ENCODE measurements around the gene CNGA1. TPM values are rescaled to one million over a fixed set of nuclear protein-coding genes. Genes with fewer than 3 reads are reported as not detected.

The CNGA1 gene
- total RNA-seq, 1 experiment from 2014 or later: not detected

DNA sequence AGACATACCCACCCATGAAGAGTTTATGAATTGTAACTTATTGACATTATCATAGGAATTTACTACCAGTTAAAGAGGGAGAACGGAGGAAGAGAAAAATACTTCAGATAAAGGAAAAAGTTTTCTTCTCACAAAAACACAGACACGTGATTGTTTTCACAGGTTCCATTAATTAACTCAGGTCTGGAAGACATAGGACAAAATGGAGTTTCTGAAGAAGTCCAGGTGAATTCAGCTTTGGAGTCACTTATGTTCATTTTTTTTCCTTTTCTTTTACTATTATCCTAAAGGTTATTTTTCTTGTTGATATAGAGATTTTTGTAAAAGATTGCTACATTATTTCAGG lies 20.6 kb upstream of the CNGA1 start:
- no peaks in the 10 kb centered on the region for H3K4me1 Mint-ChIP-seq (ENCODE audit: insufficient read depth, unreplicated experiment)
- intact Hi-C loops (cut with micrococcal nuclease): no loop called here
- POLR2A ChIA-PET: interaction anchor here (1.6 kb wide), 1 partner anchor 12 kb away, joined by 5 read pairs; no protein-coding TSS in a partner anchor
- no peaks in the 10 kb centered on the region for H3K36me3 Mint-ChIP-seq (ENCODE audit: insufficient read depth, unreplicated experiment)
- H3K4me3 Mint-ChIP-seq (ENCODE audit: unreplicated experiment): no peak overlapping the region
- H3K27ac Mint-ChIP-seq (ENCODE audit: low read depth, unreplicated experiment): no peak overlapping the region
- CTCF ChIA-PET: interaction anchor here (4.8 kb wide), 1 partner anchor 34 kb away, joined by 24 read pairs; no protein-coding TSS in a partner anchor
- DNase-seq (ENCODE audit: unreplicated experiment): no peak
- H3K9me3 Mint-ChIP-seq (ENCODE audit: unreplicated experiment): no peaks in the 10 kb centered on the region
- H3K27me3 Mint-ChIP-seq (ENCODE audit: insufficient read depth, unreplicated experiment): no peaks in the 10 kb centered on the region
- no TSS peak for BruUV-seq (replicated peaks)
- TF ChIP-seq CTCF (IDR thresholded peaks at IDR 0.05; ENCODE audit: unreplicated experiment): no peak

DNA sequence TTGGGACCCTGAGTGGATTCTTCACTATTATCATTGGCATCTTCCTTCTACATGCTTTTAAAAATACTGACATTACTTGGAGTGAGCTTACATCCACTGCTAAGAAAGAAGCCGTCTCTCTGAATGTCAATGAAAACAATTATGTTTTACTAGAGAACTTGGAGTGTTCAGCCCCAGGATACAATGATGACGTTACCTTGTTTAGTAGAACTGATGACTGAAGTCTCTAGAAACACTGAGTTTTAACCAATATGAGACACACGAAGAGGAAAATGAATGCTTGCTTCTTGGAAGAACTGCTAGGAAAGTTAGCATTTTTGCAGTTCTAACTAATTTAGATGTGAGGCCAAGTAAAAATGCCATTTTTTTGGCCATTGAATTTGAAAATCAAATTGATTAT lies 19.5 kb upstream of the CNGA1 start:
- POLR2A ChIA-PET: interaction anchor here (1.6 kb wide), 1 partner anchor 11 kb away, joined by 5 read pairs; no protein-coding TSS in a partner anchor
- no peak for DNase-seq (ENCODE audit: unreplicated experiment)
- no peak overlapping the region for H3K27ac Mint-ChIP-seq (ENCODE audit: low read depth, unreplicated experiment)
- no peak overlapping the region for H3K4me3 Mint-ChIP-seq (ENCODE audit: unreplicated experiment)
- CTCF ChIA-PET: interaction anchor here (1.3 to 4.8 kb wide), 3 partner anchors 17 to 54 kb away, joined by 6 to 24 read pairs (median 22); no protein-coding TSS in a partner anchor
- H3K27me3 Mint-ChIP-seq (ENCODE audit: insufficient read depth, unreplicated experiment): no peaks in the 10 kb centered on the region
- H3K4me1 Mint-ChIP-seq (ENCODE audit: insufficient read depth, unreplicated experiment): no peaks in the 10 kb centered on the region
- TF ChIP-seq CTCF (IDR thresholded peaks at IDR 0.05; ENCODE audit: unreplicated experiment): no peak
- intact Hi-C loops (cut with micrococcal nuclease): loop anchor here (2.0 kb wide), 1 partner anchor 51 kb away; no protein-coding TSS in a partner anchor
- BruUV-seq (replicated peaks): no TSS peak
- H3K36me3 Mint-ChIP-seq (ENCODE audit: insufficient read depth, unreplicated experiment): no peaks in the 10 kb centered on the region
- no peaks in the 10 kb centered on the region for H3K9me3 Mint-ChIP-seq (ENCODE audit: unreplicated experiment)

DNA sequence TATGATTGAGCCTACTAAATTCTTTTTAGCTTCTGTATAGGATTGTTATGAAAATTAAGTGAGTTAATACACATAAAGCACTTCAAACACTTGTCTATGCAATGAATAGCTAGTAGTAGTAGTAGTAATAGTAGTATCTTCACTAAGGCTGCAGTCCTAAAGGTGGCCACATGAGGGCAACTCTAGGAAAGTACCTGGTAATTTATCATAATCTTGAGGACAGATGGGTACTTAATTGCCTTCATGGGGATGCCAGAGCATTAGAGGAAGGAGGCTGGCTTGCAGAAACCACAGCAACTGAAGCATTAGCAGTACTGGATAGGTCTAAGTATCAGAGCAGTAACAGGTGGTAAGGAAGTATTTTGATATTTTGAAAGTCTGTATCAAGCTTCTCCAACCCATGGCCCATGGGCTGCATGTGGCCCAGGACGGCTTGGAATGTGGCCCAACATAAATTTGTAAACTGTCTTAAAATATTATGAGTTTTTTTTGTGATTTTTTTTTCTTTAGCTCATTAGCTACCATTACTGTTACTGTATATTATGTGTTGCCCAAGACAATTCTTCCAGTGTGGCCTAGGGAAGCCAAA lies 17.4 kb upstream of the CNGA1 start:
- Mint-ChIP-seq H3K9me3 (ENCODE audit: unreplicated experiment) (no peaks in the 10 kb centered on the region), H3K27ac (ENCODE audit: low read depth, unreplicated experiment) (no peak overlapping the region), H3K4me1 (ENCODE audit: insufficient read depth, unreplicated experiment) (no peaks in the 10 kb centered on the region), H3K27me3 (ENCODE audit: insufficient read depth, unreplicated experiment) (no peaks in the 10 kb centered on the region), H3K4me3 (ENCODE audit: unreplicated experiment) (no peak overlapping the region), H3K36me3 (ENCODE audit: insufficient read depth, unreplicated experiment) (no peaks in the 10 kb centered on the region)
- DNase-seq (ENCODE audit: unreplicated experiment): peak; percentile 50
- no TSS peak for BruUV-seq (replicated peaks)
- CTCF ChIA-PET: interaction anchor here (0.5 to 4.8 kb wide), 30 partner anchors 9 to 1759 kb away, joined by 3 to 42 read pairs (median 4); no protein-coding TSS in a partner anchor
- POLR2A ChIA-PET: interaction anchor here (0.6 to 1.2 kb wide), 3 partner anchors 11 to 491 kb away, joined by 3 to 4 read pairs (median 3); no protein-coding TSS in a partner anchor
- peak; percentile 40 for TF ChIP-seq CTCF (IDR thresholded peaks at IDR 0.05; ENCODE audit: unreplicated experiment)
- intact Hi-C loops (cut with micrococcal nuclease): loop anchor here (2.0 kb wide), 1 partner anchor 53 kb away; no protein-coding TSS in a partner anchor

- POLR2A ChIA-PET: interaction anchor here (0.6 to 1.2 kb wide), 5 partner anchors 12 to 491 kb away, joined by 3 to 4 read pairs (median 3); no protein-coding TSS in a partner anchor
- CTCF ChIA-PET: interaction anchor here (0.5 to 4.8 kb wide), 20 partner anchors 9 to 1759 kb away, joined by 3 to 42 read pairs (median 8); no protein-coding TSS in a partner anchor
- no TSS peak for BruUV-seq (replicated peaks)
- no peak for DNase-seq (ENCODE audit: unreplicated experiment)
- Mint-ChIP-seq H3K4me3 (ENCODE audit: unreplicated experiment) (no peak overlapping the region), H3K27ac (ENCODE audit: low read depth, unreplicated experiment) (no peak overlapping the region), H3K4me1 (ENCODE audit: insufficient read depth, unreplicated experiment) (no peaks in the 10 kb centered on the region), H3K9me3 (ENCODE audit: unreplicated experiment) (no peaks in the 10 kb centered on the region), H3K36me3 (ENCODE audit: insufficient read depth, unreplicated experiment) (no peaks in the 10 kb centered on the region), H3K27me3 (ENCODE audit: insufficient read depth, unreplicated experiment) (no peaks in the 10 kb centered on the region)
- TF ChIP-seq CTCF (IDR thresholded peaks at IDR 0.05; ENCODE audit: unreplicated experiment): no peak
- intact Hi-C loops (cut with micrococcal nuclease): no loop called here
Measured at GRCh38 chr4:48033412-48033811, 16.9 kb upstream of the CNGA1 start.

All from MCF 10A (cell line).